ENCODE results near the gene EIF3L. TPM values are rescaled to one million over a fixed set of nuclear protein-coding genes. Genes with fewer than 3 reads are reported as not detected.

EIF3L gene
- total RNA-seq, 2 donors from 2014 or later, result 224 to 226 TPM

DNA sequence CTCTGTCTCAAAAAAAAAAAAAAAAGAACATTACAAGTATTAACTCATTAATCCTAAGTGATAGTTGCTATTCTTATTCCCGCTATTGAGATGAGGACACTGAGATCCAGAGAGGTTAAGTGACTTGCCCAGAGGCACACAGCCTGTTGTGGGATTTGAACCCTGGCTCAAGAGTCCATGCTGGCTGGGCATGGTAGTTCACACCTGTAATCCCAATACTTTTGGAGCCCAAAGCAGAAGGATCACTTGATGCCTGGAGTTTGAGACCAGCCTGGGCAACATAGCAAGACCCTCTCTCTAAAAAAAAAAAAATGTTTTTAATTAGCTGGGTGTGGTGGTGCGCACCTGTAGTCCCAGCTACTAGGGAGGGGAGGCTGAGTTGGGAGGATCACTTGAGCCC, 37.4 kb upstream of the EIF3L start:
- Histone ChIP-seq H3K36me3 (no peaks in the 10 kb centered on the region), H3K4me3 (no peak overlapping the region), H3K4me1 (ENCODE audit: control insufficient read depth in 1 of 2, low read depth in 2 of 2) (peaks cover 4 to 20% of the 10 kb centered on the region in 2 donors), H3K27me3 (replicated peaks; ENCODE audit: insufficient read depth) (no peaks in the 10 kb centered on the region), H3K9me3 (no peaks in the 10 kb centered on the region), H3K27ac (no peak overlapping the region)
- no peak for DNase-seq (ENCODE audit: low spot score)
- ATAC-seq (ENCODE audit: insufficient number of reproducible peaks, low FRiP score, low read depth), result no peak
- TF ChIP-seq, protein P1, sequence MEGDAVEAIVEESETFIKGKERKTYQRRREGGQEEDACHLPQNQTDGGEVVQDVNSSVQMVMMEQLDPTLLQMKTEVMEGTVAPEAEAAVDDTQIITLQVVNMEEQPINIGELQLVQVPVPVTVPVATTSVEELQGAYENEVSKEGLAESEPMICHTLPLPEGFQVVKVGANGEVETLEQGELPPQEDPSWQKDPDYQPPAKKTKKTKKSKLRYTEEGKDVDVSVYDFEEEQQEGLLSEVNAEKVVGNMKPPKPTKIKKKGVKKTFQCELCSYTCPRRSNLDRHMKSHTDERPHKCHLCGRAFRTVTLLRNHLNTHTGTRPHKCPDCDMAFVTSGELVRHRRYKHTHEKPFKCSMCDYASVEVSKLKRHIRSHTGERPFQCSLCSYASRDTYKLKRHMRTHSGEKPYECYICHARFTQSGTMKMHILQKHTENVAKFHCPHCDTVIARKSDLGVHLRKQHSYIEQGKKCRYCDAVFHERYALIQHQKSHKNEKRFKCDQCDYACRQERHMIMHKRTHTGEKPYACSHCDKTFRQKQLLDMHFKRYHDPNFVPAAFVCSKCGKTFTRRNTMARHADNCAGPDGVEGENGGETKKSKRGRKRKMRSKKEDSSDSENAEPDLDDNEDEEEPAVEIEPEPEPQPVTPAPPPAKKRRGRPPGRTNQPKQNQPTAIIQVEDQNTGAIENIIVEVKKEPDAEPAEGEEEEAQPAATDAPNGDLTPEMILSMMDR (IDR thresholded peaks at IDR 0.05), result no peak

DNA sequence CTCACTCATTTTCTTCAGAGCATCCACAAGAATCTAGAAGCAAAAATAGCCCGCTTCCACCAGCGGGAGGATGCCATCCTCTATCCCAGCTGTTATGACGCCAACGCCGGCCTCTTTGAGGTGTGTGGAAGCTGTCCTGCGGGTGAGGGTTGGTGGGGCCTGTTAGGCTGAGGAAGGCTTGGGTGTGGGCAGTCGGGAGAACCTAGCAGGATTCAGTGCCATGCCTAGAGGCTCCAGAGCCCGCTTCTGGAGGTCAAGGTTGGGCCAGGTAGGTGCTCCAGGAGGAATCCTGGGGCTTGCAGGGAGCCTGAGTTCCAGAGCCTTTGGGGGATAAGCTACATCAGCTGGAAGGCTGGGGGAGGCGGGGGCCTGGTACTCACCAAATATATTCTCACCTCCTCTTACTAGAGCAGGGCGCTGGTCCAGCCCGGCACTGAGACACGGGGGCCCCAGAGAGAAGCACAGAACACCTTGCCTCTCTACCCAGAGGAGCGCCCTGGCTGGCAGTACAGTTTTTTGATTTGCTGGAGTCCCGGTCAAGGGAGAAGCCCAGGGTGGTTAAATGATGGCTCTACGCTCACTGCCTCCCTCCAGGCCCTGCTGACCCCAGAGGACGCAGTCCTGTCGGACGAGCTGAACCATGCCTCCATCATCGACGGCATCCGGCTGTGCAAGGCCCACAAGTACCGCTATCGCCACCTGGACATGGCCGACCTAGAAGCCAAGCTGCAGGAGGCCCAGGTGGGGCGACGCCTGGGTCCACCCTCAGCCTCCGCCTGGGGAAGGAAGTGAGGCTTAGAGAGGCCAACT, 36.1 kb upstream of the EIF3L start:
- Histone ChIP-seq H3K27me3 (replicated peaks; ENCODE audit: insufficient read depth) (no peaks in the 10 kb centered on the region), H3K4me3 (no peak overlapping the region), H3K27ac (no peak overlapping the region), H3K4me1 (ENCODE audit: control insufficient read depth in 1 of 2, low read depth in 2 of 2) (peaks cover 7 to 18% of the 10 kb centered on the region in 2 donors), H3K9me3 (no peaks in the 10 kb centered on the region), H3K36me3 (no peaks in the 10 kb centered on the region)
- DNase-seq (ENCODE audit: low spot score), result no peak
- TF ChIP-seq, protein P1 (IDR thresholded peaks at IDR 0.05), result no peak
- ATAC-seq (ENCODE audit: insufficient number of reproducible peaks, low FRiP score, low read depth), result no peak

DNA sequence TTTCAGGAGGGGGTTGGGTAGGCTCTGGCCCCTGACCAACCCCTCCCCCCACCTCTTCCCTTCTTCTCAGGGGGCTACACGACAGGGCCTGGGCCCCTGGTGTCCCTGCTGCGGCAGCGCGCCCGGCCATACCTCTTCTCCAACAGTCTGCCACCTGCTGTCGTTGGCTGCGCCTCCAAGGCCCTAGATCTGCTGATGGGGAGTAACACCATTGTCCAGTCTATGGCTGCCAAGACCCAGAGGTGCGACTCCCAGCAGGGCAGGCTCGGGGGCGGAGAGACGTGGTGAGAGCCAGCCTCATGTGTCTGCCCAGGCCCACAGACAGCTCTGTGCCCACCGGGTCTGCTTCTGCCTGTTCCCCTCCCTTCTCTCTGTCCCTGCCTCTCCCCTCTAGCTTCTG, 33.6 kb upstream of the EIF3L start:
- DNase-seq (ENCODE audit: low spot score) (no peak), ATAC-seq (ENCODE audit: insufficient number of reproducible peaks, low FRiP score, low read depth) (no peak)
- no peaks in the 10 kb centered on the region for H3K36me3 ChIP-seq
- no peaks in the 10 kb centered on the region for H3K27me3 ChIP-seq (replicated peaks; ENCODE audit: insufficient read depth)
- H3K27ac ChIP-seq, result no peak overlapping the region
- H3K9me3 ChIP-seq, result no peaks in the 10 kb centered on the region
- no peak overlapping the region for H3K4me3 ChIP-seq
- peaks cover 13 to 18% of the 10 kb centered on the region in 2 donors for H3K4me1 ChIP-seq (ENCODE audit: control insufficient read depth in 1 of 2, low read depth in 2 of 2)
- TF ChIP-seq, protein P1 (IDR thresholded peaks at IDR 0.05), result no peak

DNA sequence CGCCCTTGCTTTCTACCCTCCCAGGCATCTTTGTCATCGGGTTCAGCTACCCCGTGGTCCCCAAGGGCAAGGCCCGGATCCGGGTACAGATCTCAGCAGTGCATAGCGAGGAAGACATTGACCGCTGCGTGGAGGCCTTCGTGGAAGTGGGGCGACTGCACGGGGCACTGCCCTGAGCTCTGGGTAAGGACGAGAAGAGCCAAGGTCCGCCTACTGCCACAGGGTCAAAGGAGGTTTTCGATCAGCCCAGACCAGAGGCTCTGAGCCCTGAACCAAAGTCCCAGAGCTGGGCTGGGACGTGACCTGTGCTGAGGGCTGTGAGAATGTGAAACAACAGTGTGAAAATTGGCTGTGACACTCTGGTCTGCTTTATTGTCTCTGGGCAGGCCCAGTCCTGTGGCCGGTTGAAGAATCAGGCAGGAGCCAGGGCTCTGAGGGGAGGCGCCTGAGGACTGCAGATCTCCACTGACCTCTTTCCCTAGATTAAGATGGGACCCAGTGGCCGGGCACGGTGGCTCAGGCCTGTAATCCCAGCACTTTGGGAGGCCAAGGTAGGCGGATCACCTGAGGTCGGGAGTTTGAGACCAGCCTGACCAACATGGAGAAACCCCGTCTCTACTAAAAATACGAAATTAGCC, 32.6 kb upstream of the EIF3L start:
- no peak for ATAC-seq (ENCODE audit: insufficient number of reproducible peaks, low FRiP score, low read depth)
- peaks cover 13 to 18% of the 10 kb centered on the region in 2 donors for H3K4me1 ChIP-seq (ENCODE audit: control insufficient read depth in 1 of 2, low read depth in 2 of 2)
- no peaks in the 10 kb centered on the region for H3K27me3 ChIP-seq (replicated peaks; ENCODE audit: insufficient read depth)
- H3K9me3 ChIP-seq, result no peaks in the 10 kb centered on the region
- TF ChIP-seq, protein P1 (IDR thresholded peaks at IDR 0.05), result no peak
- no peak overlapping the region for H3K27ac ChIP-seq
- DNase-seq (ENCODE audit: low spot score), result no peak
- no peaks in the 10 kb centered on the region for H3K36me3 ChIP-seq
- H3K4me3 ChIP-seq, result no peak overlapping the region

DNA sequence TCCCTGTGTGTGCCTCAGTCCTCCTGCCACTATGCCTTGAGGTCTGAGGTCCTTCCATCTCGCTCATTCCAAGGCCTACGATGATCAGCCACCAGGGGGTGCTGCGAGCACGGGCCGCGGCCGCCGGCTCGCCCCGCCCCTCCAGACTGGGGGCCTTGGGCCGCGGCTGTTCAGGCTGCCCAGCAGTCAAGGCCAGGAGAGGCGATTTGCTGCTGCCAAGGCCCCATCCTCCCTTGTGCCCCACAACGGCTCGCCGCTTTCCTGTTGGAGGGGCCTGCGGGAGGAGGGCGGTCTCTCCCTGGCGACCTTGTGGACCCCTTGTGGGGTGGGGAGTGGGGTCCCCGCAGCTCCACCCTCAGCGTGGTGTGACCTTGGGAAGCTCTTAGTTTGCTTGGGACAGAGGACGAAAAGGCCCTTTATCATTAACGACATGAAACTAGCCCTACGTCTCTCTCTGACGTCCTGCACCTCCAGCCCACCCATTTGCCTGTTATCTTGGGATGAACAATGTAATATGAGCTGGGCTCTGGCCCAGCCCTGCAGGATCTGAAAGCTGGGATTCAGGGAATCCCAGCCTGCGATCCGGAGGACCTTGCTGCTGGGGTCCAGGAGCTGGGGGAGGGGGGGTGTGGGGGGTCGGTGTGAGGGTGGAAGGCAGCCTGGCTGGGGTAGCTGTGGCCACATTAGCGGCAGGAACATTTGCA, 31.4 kb upstream of the EIF3L start:
- DNase-seq (ENCODE audit: low spot score) (no peak), ATAC-seq (ENCODE audit: insufficient number of reproducible peaks, low FRiP score, low read depth) (peak; percentile 52)
- Histone ChIP-seq H3K4me3 (peak overlapping the region; percentile 67), H3K4me1 (ENCODE audit: control insufficient read depth in 1 of 2, low read depth in 2 of 2) (peaks cover 13 to 18% of the 10 kb centered on the region in 2 donors), H3K9me3 (no peaks in the 10 kb centered on the region), H3K27ac (no peak overlapping the region), H3K36me3 (no peaks in the 10 kb centered on the region), H3K27me3 (replicated peaks; ENCODE audit: insufficient read depth) (no peaks in the 10 kb centered on the region)
- TF ChIP-seq, protein P1 (IDR thresholded peaks at IDR 0.05), result peak; percentile 95
